WERI-Rb-1 (cell line): ENCODE data around the gene CKMT2.

Source experiments
- DNase-seq: peaks from one replicate; pipeline ENCODE4 v3.0.0-alpha.2; 2020
- H3K27ac ChIP-seq: fragments of 250-450 bp; sonication (Bioruptor Pico); 2 replicates; pipeline ENCODE4 v1.5.1; 2020; ENCODE audit warnings: mild to moderate bottlenecking, moderate library complexity
- H3K27me3 ChIP-seq: fragments of 250-450 bp; sonication (Bioruptor Pico); 2 replicates; pipeline ENCODE4 v1.5.1; 2021; ENCODE audit warnings: mild to moderate bottlenecking, low read depth, moderate library complexity; ENCODE audit not compliant: insufficient read depth, severe bottlenecking
- H3K36me3 ChIP-seq: fragments of 250-450 bp; sonication (Bioruptor Pico); 2 replicates; pipeline ENCODE4 v1.5.1; 2020; ENCODE audit warnings: mild to moderate bottlenecking, moderate library complexity
- H3K4me3 ChIP-seq: 2 replicates; pipeline ENCODE4 v1.5.1; 2011; ENCODE audit warnings: low read depth, mild to moderate bottlenecking, control low read depth, low read length
- H3K9me3 ChIP-seq: fragments of 250-450 bp; sonication (Bioruptor Pico); 2 replicates; pipeline ENCODE4 v1.5.1; 2021; ENCODE audit warnings: mild to moderate bottlenecking, moderate library complexity; ENCODE audit not compliant: severe bottlenecking
- TF ChIP-seq, protein P1 (sequence below): IDR thresholded peaks from 2 replicates; pipeline ENCODE4 v1.5.1; 2011; ENCODE audit warnings: low read depth, mild to moderate bottlenecking, control low read depth, inconsistent platforms, low read length

The CKMT2 gene

DNA sequence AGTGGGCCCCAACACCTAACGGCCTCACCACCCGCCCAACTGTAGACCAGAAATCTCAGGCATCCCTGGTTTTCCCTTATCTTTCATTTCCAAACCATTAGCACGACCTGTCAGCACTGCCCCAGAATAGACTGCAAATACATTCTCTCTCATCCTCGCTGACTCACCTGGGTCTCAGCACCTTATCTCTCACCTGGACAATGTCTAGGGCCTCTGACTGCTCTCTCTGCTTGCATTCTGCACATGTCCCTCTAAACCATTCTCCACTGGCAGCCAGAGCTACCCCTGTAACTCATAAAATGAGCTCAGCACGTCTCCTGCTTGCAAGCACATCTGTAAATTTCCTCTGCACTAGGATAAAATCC, 12.7 kb downstream of the CKMT2 start:
- Histone ChIP-seq H3K27ac (no peak overlapping the region), H3K27me3 (no peaks in the 10 kb centered on the region), H3K4me3 (no peak overlapping the region), H3K36me3 (peaks cover 8% of the 10 kb centered on the region), H3K9me3 (no peaks in the 10 kb centered on the region)
- TF ChIP-seq, protein P1, sequence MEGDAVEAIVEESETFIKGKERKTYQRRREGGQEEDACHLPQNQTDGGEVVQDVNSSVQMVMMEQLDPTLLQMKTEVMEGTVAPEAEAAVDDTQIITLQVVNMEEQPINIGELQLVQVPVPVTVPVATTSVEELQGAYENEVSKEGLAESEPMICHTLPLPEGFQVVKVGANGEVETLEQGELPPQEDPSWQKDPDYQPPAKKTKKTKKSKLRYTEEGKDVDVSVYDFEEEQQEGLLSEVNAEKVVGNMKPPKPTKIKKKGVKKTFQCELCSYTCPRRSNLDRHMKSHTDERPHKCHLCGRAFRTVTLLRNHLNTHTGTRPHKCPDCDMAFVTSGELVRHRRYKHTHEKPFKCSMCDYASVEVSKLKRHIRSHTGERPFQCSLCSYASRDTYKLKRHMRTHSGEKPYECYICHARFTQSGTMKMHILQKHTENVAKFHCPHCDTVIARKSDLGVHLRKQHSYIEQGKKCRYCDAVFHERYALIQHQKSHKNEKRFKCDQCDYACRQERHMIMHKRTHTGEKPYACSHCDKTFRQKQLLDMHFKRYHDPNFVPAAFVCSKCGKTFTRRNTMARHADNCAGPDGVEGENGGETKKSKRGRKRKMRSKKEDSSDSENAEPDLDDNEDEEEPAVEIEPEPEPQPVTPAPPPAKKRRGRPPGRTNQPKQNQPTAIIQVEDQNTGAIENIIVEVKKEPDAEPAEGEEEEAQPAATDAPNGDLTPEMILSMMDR, result no peak
- DNase-seq, result no peak

DNA sequence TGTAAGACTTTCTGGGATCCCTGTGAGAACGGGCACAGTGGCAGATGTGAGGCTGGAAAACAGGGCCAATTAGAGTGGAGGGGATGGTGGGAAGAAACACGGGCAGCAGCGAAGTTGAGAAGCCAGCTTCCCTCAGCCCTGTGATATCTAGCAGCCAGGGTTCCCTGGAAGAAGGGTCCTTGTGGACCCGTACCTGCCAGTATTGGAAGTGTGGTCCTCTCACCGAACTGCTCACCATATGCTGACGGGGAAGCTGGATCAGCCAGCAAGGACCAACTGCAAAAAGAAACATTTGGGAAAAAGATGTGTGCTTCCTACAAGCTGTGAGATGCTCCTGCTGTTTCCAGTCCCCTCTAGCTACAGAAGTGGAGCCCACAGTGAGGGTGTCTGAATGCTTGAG, 13.6 kb downstream of the CKMT2 start:
- Histone ChIP-seq H3K27me3 (no peaks in the 10 kb centered on the region), H3K36me3 (peaks cover 8% of the 10 kb centered on the region; the same call in 1 of the 2 replicates), H3K9me3 (no peaks in the 10 kb centered on the region), H3K4me3 (no peak overlapping the region), H3K27ac (no peak overlapping the region)
- DNase-seq, result no peak
- TF ChIP-seq, protein P1, result no peak

DNA sequence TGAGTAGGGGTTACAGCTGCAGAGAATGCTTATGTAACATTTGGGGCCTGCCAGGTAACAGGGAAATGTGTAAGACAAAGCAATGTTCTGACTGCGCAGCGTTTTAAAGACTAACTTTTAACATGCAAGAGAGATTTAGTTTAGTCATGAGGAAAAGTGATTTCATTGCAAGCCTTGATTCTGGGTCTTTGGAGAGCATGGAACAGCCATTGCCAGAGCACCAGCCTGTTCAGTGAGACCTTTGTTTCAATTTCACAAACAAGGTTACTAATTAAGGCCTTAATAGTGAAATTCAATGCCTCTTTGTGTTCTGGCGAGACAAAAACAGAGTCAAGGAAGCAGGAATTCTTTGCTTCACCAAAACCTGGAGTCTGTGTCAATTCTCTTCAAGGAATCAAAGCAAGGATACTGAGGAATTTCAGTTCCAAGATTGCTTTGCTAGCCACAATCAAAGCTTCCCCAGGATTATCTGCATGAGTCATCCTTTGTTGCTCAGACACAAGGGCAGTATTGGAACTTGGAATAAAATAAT, 14.4 kb downstream of the CKMT2 start:
- no peak overlapping the region for H3K27ac ChIP-seq
- TF ChIP-seq, protein P1, result no peak
- peaks cover 8% of the 10 kb centered on the region; the same call in 1 of the 2 replicates for H3K36me3 ChIP-seq
- no peak for DNase-seq
- no peaks in the 10 kb centered on the region for H3K9me3 ChIP-seq
- no peak overlapping the region for H3K4me3 ChIP-seq
- H3K27me3 ChIP-seq, result no peaks in the 10 kb centered on the region

DNA sequence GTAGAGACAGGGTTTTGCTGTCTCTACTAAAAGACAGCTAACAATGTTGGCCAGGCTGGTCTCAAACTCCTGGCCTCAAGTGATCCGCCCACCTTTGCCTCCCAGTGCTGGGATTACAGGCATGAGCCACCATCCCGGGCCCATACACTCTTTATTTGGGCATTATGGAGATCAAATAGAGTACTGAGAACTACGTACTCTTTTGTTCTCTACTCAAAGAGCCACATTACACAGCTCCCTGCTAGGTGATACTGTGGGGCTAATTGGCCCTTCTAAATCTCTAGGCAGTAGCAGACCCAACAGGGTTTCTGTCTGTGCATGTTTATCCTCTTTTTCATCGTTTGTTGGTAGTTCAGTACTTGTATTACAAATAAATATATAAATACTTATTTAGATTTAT, 16.1 kb downstream of the CKMT2 start:
- TF ChIP-seq, protein P1, result no peak
- no peak overlapping the region for H3K4me3 ChIP-seq
- H3K27ac ChIP-seq, result no peak overlapping the region
- DNase-seq, result no peak
- peaks cover 8% of the 10 kb centered on the region; the same call in 1 of the 2 replicates for H3K36me3 ChIP-seq
- no peaks in the 10 kb centered on the region for H3K9me3 ChIP-seq
- no peaks in the 10 kb centered on the region for H3K27me3 ChIP-seq

DNA sequence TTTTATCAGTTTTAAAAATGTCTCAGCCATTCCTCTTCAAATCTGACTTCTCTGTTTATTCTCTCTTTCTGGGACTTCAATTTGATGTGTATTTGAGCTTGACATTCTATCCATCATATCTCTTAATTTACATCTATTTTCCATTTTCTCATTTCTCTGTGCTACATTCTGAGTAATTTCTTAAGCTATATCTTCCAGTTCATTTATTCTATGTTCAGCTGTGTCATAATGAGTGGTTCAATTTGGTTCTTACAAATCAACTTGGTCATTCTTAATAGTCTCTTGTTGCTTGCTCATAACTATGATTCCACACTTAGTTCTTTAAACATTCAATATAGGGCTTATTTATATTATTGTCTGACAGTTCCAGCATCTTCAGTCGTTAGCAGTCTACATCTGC, 16.9 kb downstream of the CKMT2 start:
- H3K4me3 ChIP-seq, result no peak overlapping the region
- no peak for DNase-seq
- no peaks in the 10 kb centered on the region for H3K9me3 ChIP-seq
- peaks cover 8% of the 10 kb centered on the region; the same call in 1 of the 2 replicates for H3K36me3 ChIP-seq
- TF ChIP-seq, protein P1, result no peak
- H3K27me3 ChIP-seq, result no peaks in the 10 kb centered on the region
- no peak overlapping the region for H3K27ac ChIP-seq

DNA sequence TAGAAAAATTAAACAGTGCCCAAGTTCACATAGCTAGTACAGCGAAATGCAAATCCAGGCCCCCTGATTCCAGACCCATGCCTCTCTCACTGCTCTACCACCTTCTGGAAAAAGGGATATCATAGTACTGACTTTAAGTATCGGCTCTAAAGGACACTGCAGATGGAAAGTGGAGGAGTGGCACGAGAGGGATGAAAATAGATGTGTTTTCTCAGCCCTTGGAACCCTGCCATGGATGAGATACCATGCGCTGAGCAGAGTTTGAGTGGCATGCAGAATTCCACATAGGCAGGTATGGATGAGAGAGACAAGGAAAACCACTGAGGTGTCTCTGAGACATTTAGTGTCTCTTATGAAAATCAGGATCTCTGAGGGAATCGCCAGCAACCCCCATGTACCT, 18.8 kb downstream of the CKMT2 start:
- TF ChIP-seq, protein P1, result no peak

More for the DNA sequence above, 18.8 kb downstream of the CKMT2 start:
- Histone ChIP-seq H3K36me3 (peaks cover 8% of the 10 kb centered on the region; the same call in 1 of the 2 replicates), H3K27me3 (no peaks in the 10 kb centered on the region), H3K9me3 (no peaks in the 10 kb centered on the region), H3K27ac (no peak overlapping the region), H3K4me3 (no peak overlapping the region)
- DNase-seq, result no peak
